ENCODE measurements around the gene URB1. TPM values are rescaled to one million over a fixed set of nuclear protein-coding genes. Genes with fewer than 3 reads are reported as not detected.
A peak's percentile ranks its signal among the peaks of the same experiment; 100 is the strongest.

URB1 gene
- total and polyA plus RNA-seq, 4 donors, result 3.7 to 17.6 (median 11.4) TPM

GRCh38 chr21:32413015-32413504 is 20.2 kb upstream of the URB1 start:
- ATAC-seq (ENCODE audit: insufficient read depth, low FRiP score) (peak; percentile 16), DNase-seq (peak in 1 of 3 donors; percentile 16)
- H3K4me3 ChIP-seq, result peak overlapping the region; percentile 88
- no peak overlapping the region for H3K9ac ChIP-seq (ENCODE audit: insufficient read depth in 1 of 2, low read length in 2 of 2)
- no peak for TF ChIP-seq CTCF (IDR thresholded peaks at IDR 0.05; ENCODE audit: control extremely low read depth, extremely low read depth)
- WGBS, 2 donors, result 9 to 18% methylated on average over 32 of the region's 32 CpGs
- peaks cover 0 to 5% (median 0%) of the 10 kb centered on the region in 4 donors for H3K36me3 ChIP-seq (ENCODE audit: control insufficient read depth in 4 of 4, insufficient read depth in 4 of 4, low read length in 4 of 4)
- H3K9me3 ChIP-seq (ENCODE audit: control insufficient read depth in 4 of 4, insufficient read depth in 3 of 4, low read length in 3 of 4), result no peaks in the 10 kb centered on the region
- H3K27me3 ChIP-seq (ENCODE audit: control insufficient read depth in 3 of 3, insufficient read depth in 3 of 3, low read length in 2 of 3), result peaks cover 0 to 29% (median 4%) of the 10 kb centered on the region in 3 donors
- peaks cover 0 to 23% (median 7%) of the 10 kb centered on the region in 5 donors for H3K4me1 ChIP-seq (ENCODE audit: control insufficient read depth in 5 of 5, insufficient read depth in 5 of 5, low read length in 5 of 5)
- peak overlapping the region; percentile 98 to 99 for H3K27ac ChIP-seq (ENCODE audit: low read depth in 1 of 2, low read length in 1 of 2)

GRCh38 chr21:32412162-32413014 is 19.6 kb upstream of the URB1 start, which contains the start of gene EVA1C:
EVA1C (plus strand) TSS chr21:32412706; CDS start chr21:32412854, 148 bp downstream.
- Histone ChIP-seq H3K4me1 (ENCODE audit: control insufficient read depth in 5 of 5, insufficient read depth in 5 of 5, low read length in 5 of 5) (peaks cover 0 to 23% (median 7%) of the 10 kb centered on the region in 5 donors), H3K4me3 (peak within 1 kb of the TSS; percentile 88), H3K9ac (ENCODE audit: insufficient read depth in 1 of 2, low read length in 2 of 2) (peak within 1 kb of the TSS in 1 of 2 donors; percentile 19), H3K36me3 (ENCODE audit: control insufficient read depth in 4 of 4, insufficient read depth in 4 of 4, low read length in 4 of 4) (peaks cover 0 to 5% (median 0%) of the 10 kb centered on the region in 4 donors), H3K27ac (ENCODE audit: low read depth in 1 of 2, low read length in 1 of 2) (peak within 1 kb of the TSS; percentile 98 to 99), H3K9me3 (ENCODE audit: control insufficient read depth in 4 of 4, insufficient read depth in 3 of 4, low read length in 3 of 4) (no peaks in the 10 kb centered on the region), H3K27me3 (ENCODE audit: control insufficient read depth in 3 of 3, insufficient read depth in 3 of 3, low read length in 2 of 3) (peaks cover 0 to 29% (median 4%) of the 10 kb centered on the region in 3 donors)
- peak; percentile 29 to 43 (median 33) for DNase-seq
- no peak for TF ChIP-seq CTCF (IDR thresholded peaks at IDR 0.05; ENCODE audit: control extremely low read depth, extremely low read depth)
- WGBS, 2 donors, result 0 to 1% methylated on average over 78 to 104 of the region's 104 CpGs
- ATAC-seq (ENCODE audit: insufficient read depth, low FRiP score), result peak; percentile 65

- Histone ChIP-seq H3K4me3 (peak overlapping the region; percentile 88), H3K9me3 (ENCODE audit: control insufficient read depth in 4 of 4, insufficient read depth in 3 of 4, low read length in 3 of 4) (no peaks in the 10 kb centered on the region), H3K9ac (ENCODE audit: insufficient read depth in 1 of 2, low read length in 2 of 2) (peak overlapping the region in 1 of 2 donors; percentile 19), H3K36me3 (ENCODE audit: control insufficient read depth in 4 of 4, insufficient read depth in 4 of 4, low read length in 4 of 4) (peaks cover 0 to 5% (median 0%) of the 10 kb centered on the region in 4 donors), H3K27me3 (ENCODE audit: control insufficient read depth in 3 of 3, insufficient read depth in 3 of 3, low read length in 2 of 3) (peaks cover 0 to 29% (median 4%) of the 10 kb centered on the region in 3 donors), H3K4me1 (ENCODE audit: control insufficient read depth in 5 of 5, insufficient read depth in 5 of 5, low read length in 5 of 5) (peaks cover 0 to 23% (median 7%) of the 10 kb centered on the region in 5 donors), H3K27ac (ENCODE audit: low read depth in 1 of 2, low read length in 1 of 2) (peak overlapping the region; percentile 98 to 99)
- no peak for TF ChIP-seq CTCF (IDR thresholded peaks at IDR 0.05; ENCODE audit: control extremely low read depth, extremely low read depth)
- peak; percentile 68 for ATAC-seq (ENCODE audit: insufficient read depth, low FRiP score)
- peak; percentile 56 to 70 (median 65) for DNase-seq
- WGBS, 2 donors, result 1 to 2% methylated on average over 57 to 63 of the region's 63 CpGs
Measured at GRCh38 chr21:32411350-32412161, 18.7 kb upstream of the URB1 start.
